ENCODE measurements around the gene NRROS.

NRROS gene

GRCh38 chr3:196651819-196652218 lies 12.3 kb downstream of the NRROS start:
- no peak for DNase-seq

- no peak for DNase-seq
These were observed 13.7 kb downstream of the NRROS start for GRCh38 chr3:196652961-196653795.

DNA sequence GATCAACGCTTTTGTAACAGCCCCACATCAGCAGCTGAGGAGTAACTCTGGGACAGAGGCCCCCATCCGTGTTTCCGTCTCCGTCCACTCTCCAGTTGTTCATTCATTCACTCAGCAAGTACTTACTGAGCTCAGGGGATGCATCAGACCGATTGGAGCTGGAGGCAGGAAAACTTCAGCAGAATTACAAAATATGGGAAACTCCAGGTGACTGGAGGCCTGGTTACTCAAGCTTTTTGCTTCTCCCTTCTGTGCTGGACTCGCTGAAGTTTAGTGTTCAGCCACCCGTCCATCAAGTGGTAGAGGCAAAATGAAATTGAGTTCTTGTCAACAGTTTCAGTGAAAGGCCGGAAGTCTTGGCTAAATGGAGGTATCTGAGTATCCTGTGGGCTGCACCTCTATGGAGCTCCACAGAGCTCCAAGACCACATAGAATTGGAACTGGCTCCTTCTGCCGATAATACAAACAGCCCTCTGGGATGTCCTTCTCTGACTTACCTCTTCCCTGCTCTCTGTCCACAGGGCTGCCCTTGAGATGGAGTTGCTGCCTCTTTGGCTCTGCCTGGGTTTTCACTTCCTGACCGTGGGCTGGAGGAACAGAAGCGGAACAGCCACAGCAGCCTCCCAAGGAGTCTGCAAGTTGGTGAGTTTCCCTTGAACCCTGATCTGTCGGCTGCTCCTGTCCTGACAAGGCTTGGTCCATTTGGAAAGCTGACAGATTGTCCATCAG lies 14.7 kb downstream of the NRROS start:
- DNase-seq, result no peak

DNA sequence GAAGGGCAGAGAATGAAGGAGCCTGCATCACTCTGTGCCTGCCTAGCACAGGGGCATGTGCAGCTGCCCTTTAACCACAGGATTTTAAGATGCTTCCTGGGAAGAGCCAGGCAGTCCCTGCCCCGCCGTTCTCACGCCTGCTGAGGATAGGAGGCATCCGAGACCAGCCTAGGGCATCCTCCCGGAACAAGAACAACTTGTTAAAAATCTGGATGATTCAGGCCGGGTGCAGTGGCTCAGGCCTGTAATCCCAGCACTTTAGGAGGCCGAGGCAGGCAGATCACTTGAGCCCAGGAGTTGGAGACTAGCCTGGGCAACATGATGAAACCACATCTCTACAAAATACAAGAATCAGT lies 15.2 kb downstream of the NRROS start:
- no peak for DNase-seq

- no peak for DNase-seq
These were observed 16.0 kb downstream of the NRROS start for GRCh38 chr3:196655496-196655895.

- no peak for DNase-seq
These were observed 16.7 kb downstream of the NRROS start for GRCh38 chr3:196656213-196656612.

DNA sequence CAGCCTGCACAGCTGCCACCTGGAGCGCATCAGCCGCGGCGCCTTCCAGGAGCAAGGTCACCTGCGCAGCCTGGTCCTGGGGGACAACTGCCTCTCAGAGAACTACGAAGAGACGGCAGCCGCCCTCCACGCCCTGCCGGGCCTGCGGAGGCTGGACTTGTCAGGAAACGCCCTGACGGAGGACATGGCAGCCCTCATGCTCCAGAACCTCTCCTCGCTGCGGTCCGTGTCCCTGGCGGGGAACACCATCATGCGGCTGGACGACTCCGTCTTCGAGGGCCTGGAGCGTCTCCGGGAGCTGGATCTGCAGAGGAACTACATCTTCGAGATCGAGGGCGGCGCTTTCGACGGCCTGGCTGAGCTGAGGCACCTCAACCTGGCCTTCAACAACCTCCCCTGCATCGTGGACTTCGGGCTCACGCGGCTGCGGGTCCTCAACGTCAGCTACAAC lies 20.4 kb downstream of the NRROS start:
- DNase-seq, result no peak

DNA sequence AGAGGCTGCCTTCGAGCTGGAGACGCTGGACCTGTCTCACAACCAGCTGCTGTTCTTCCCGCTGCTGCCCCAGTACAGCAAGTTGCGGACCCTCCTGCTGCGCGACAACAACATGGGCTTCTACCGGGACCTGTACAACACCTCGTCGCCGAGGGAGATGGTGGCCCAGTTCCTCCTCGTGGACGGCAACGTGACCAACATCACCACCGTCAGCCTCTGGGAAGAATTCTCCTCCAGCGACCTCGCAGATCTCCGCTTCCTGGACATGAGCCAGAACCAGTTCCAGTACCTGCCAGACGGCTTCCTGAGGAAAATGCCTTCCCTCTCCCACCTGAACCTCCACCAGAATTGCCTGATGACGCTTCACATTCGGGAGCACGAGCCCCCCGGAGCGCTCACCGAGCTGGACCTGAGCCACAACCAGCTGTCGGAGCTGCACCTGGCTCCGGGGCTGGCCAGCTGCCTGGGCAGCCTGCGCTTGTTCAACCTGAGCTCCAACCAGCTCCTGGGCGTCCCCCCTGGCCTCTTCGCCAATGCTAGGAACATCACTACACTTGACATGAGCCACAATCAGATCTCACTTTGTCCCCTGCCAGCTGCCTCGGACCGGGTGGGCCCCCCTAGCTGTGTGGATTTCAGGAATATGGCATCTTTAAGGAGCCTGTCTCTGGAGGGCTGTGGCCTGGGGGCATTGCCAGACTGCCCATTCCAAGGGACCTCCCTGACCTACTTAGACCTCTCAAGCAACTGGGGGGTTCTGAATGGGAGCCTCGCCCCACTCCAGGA lies 21.1 kb downstream of the NRROS start:
- DNase-seq, result peak; percentile 64

DNA sequence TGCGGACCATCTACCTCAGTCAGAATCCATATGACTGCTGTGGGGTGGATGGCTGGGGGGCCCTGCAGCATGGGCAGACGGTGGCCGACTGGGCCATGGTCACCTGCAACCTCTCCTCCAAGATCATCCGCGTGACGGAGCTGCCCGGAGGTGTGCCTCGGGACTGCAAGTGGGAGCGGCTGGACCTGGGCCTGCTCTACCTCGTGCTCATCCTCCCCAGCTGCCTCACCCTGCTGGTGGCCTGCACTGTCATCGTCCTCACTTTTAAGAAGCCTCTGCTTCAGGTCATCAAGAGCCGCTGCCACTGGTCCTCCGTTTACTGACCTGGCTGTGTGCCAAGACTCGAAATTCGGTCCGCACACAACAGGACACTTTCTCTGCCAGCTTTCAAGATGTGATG lies 21.9 kb downstream of the NRROS start:
- no peak for DNase-seq

DNA sequence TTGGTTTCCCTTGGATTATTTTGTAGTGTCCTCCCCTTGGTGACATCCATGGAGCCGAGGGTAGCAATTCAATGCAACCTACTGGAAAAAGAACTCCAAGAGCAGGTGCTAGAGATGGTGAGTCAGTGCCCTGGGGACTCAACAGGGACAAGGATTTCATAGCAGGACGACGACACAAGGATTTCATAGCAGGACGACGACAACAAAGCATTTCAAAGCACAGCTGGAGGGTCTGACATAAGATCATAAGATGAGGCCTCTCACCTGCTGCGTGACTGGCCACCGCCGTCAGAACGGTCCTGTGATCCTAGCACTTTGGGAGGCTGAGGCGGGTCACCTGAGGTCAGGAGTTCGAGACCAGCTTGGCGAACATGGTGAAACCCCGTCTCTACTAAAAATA lies 22.5 kb downstream of the NRROS start:
- DNase-seq, result peak; percentile 26

DNA sequence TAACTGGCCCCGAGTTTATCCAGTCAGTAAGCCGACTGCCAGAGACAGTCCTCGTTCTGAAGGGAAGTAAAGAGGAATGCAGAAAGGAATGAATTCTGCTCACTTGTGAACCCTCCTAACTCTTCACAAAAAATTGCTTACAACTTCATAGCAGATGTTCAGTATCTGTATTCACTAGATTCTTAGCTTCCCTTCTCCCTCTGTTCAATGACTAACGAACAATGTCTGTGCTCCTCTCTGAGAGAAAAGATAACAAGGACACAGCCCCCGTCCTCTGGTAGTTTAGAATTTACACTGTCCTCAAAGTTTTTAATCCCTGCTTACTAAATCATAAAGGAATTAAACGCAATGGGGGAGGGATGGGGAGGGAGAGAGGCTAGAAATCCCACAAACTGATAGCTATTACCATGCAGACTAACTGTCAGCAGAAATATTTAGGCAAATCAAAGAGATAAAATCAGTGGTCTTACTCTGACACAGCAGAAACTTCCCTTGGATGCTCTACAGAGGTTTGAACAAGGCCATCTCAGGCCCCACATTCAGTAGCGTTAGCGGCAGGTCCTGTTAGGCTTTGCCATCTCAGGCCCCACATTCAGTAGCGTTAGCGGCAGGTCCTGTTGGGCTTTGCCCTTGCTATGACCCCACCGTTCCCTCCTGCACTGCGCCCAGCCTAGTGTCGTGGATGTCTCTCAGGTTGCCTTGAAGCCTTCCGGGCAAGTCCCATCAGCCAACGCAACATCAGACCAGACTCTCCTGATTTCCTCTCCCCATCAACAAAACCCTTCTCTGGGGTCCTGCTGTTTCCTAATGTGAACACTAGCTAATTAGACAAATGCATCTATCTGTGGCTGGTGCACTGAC lies 23.4 kb downstream of the NRROS start:
- DNase-seq, result no peak

- DNase-seq, result peak; percentile 95
These were observed 26.7 kb downstream of the NRROS start for GRCh38 chr3:196666001-196666867.

GRCh38 chr3:196667056-196667825 lies 27.7 kb downstream of the NRROS start:
- DNase-seq, result no peak

GRCh38 chr3:196670339-196670738 lies 30.8 kb downstream of the NRROS start:
- DNase-seq, result no peak

DNA sequence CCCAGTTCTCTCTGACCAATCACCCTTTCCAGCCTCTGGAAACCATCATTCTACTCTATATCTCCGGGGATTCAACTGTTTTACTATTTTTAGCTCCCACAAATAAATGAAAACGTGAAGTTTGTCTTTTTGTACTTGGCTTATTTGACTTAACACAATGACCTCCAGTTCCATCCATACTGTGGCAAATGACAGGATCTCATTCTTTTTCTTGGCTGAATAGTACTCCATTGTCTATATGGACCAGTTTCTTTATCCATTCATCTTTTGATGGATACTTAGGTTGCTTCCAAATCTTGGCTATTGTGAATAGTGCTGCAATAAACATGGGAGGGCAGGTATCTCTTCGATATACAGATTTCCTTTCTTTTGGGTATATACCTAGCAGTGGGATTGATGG lies 34.1 kb downstream of the NRROS start:
- DNase-seq, result no peak

- no peak for DNase-seq
These were observed 37.9 kb downstream of the NRROS start for GRCh38 chr3:196677353-196677752.

DNA sequence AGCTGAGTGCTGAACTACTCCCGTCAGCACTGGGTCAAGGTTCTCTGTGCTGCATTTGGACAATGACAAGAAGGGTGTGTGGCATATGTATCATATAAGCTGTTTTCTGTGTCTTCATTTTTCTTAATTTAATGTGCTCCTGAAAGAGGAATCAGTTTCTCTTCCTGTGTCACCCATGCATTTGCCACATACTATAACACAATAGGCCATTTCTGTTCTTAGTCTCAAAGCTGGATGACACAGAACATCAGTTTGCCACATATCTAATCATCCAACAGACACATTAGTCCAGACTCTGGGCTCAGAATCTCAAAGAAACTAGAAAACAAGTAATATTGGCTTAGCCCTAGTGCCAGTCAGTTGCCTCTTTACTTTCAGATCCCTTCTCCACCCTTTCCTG lies 38.4 kb downstream of the NRROS start:
- no peak for DNase-seq

GRCh38 chr3:196684548-196685407 lies 45.3 kb downstream of the NRROS start:
- DNase-seq, result peak; percentile 54

GRCh38 chr3:196686436-196686835 lies 46.9 kb downstream of the NRROS start:
- no peak for DNase-seq

DNA sequence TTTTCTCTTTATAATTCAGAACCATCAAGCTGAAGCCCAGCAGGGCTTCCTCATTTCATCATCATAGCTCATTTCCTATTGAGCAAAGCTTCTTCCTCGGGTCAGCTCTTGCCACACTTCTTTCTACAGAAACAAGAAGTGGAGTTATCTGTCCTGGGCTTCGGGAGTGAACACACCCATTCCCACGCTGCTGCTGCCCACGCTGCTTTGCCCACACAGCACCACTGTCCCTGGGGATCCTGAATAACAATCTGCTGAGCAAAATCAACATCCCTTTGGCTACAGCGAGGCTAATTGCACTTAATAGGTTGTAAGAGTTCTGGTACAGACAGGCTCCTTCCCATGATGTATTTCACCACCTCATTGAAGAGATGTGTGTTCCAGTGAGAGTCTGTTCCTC lies 48.9 kb downstream of the NRROS start:
- peak; percentile 83 for DNase-seq

All from NCI-H69 (cell line).